HG03025 (cell line): ENCODE data around the gene NAPG.
A peak's percentile ranks its signal among the peaks of the same experiment; 100 is the strongest.
"Not testable (repeated sequence)": the region's sequence is repeated elsewhere in the genome, so short reads cannot be mapped to it uniquely, and the experiment has no call there.

Experiments used
- ATAC-seq: cut with Tn5 transposase; IDR thresholded peaks from one replicate; pipeline ENCODE4 v1.9.1; 2021; ENCODE audit warnings: mild to moderate bottlenecking, moderate library complexity; ENCODE audit not compliant: unreplicated experiment, low FRiP score

Gene NAPG

GRCh38 chr18:10511236-10511635, 14.6 kb upstream of the NAPG start:
- ATAC-seq: no peak

DNA sequence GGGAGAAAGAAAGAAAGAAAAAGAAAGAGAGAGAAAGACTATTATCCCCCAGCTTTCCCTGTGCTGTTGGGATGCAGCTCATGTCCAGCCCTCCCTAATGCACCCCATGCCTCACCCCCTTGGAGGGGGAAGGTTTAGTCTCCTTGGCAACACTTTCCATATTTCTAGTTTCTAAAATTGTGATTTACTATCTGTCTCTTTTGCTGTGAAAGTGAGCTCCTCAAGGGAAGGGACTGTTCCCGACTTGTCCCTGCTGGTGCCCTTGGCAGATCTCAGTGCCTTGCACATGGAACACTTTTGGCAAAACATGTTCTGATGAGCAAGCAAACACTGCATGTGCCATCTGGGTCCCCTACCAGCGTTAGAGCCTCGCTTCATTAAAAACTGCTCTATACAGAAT, 11.7 kb upstream of the NAPG start:
- no peak for ATAC-seq

DNA sequence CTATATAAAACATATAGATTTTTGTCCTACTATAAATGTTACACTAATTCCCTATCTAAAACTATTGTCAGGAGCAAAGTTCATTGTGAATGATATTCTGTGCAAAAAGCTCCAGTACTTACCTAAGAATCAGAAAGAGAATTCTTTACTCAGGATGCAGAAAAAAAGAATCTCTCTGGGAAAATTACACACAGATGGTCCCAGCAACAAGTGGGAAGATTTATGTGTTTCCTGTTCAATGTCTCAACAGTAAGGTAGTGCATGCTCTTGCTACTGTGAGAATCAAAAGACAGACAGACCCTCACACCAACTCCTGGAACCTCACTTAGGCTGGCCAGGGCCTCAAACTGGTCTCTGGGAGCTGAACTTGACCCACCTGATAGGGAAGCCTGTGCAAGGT, 11.2 kb upstream of the NAPG start:
- no peak for ATAC-seq

GRCh38 chr18:10515456-10515855, 10.4 kb upstream of the NAPG start:
- no peak for ATAC-seq

DNA sequence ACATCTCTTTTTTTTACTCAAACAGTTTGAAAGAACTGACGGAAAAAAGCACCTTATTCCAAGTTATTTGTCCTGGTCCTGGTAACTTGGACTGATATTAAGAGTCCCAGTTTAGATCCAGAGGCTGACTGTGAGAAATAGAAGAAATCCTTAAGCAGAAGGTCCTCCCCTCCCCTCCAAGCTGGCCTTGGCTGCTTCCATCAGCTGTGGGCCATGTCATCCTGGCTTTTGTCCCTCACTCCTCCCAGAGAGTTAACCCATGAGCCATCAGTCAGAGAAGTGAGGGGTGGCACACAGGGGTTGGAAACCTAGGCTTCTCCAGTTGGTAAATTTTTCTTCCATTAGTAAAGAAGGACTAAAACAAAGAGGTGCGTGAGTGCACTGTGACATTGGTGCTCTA, 9.7 kb upstream of the NAPG start:
- ATAC-seq: no peak

GRCh38 chr18:10518595-10519255, 7.1 kb upstream of the NAPG start:
- ATAC-seq: no peak

DNA sequence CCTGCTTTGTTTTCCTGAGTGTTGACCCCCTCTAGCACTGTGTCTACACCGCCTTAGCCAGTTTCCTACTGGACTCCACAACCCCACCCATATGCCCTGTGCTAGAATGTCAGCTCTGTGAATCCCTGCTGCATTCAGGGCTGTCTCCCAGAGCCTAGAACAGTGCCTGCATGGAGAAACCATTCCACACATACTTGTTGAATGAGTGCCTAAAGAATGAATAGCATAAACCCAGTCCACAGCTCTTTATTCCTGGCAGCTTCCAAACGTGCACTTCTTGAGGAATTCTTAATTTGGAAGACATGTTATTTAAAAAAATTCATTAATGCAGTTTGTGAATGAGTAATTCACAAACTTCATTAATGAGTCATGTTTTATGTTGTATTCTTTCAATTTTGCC, 6.5 kb upstream of the NAPG start:
- ATAC-seq: no peak

- ATAC-seq: no peak
These were observed 5.6 kb upstream of the NAPG start for GRCh38 chr18:10519999-10520935.

GRCh38 chr18:10521566-10521965, 4.3 kb upstream of the NAPG start:
- no peak for ATAC-seq

DNA sequence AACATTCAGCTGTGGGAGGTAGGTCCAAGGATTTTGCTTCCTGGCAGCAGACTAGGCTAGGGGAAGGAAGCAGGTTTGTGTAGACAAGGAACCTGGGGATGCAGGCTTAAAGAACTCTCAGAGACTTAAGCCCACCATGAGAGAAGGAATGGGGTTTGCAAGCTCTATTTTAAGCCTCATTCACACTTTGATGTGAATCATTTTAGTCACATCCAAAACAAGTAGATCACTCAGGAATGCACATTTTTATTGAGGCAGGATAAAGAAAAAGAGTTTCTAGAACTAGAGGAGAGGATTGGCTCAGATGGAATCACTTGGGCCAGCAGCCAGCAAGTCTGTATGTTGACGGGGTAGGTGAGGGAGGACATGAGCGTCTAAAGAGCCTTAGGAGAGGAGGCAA, 3.3 kb upstream of the NAPG start:
- ATAC-seq: no peak

DNA sequence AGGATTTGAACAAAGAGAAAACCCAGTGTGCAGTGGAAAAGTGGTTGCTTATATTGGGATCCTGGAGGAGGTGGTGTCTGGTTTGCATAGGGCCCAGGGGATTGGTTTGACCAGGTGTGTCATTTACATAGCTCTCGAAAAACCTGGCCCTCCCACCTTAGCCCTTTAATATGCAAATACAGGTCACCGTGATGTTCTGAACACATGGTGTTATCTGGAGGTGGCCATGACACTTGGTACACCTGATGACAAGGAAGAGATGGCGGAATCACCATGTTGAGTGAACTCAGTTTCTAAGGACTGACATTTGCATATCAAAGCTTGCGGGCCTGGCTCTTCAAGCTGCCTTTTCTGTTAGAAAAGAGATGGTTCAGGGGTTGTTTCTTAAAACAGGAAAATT, 2.3 kb upstream of the NAPG start:
- ATAC-seq: no peak

DNA sequence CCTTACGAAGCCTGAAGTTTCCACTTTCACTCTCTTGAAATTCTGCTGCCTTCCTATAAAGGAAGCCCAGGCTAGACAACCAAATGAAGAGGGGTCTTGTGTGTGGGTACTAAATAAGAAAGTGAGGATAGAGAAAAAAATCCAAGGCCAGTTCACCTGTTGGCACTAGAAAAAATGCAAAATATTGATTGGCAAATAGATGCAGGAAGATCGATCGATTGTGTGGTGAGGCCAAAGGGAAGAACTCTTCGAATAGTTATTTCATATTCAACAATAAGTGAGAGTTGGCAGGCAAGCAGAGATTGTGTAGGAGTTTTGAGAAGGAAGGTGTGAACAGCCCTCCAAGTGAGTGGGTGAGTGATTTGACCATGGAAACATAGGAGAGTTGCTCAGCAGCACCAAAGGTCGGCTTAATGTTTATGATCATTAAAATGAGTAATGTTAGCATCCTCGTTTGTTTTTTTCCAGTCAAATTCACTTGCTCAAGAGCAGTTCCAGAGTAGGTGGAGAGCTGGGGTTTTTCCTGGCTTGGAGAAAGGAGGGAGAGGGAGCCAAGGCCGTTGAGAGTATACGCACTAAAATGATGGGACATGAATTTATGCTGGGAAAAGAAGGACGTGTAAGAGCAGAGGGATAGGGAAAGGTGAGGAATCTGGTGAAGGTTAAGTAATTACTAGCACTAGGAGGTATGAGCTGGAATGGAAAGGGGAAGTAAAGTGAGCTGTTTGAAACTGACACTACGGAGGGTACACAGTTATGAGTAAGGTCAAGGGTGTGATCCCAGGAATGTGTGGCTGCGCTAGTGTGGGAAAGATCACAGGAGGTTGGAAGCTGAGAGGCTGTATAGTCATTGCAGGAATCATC, 1.1 kb upstream of the NAPG start:
- no peak for ATAC-seq

- ATAC-seq: no peak
These were observed 496 bp upstream of the NAPG start for GRCh38 chr18:10525371-10525691.

DNA sequence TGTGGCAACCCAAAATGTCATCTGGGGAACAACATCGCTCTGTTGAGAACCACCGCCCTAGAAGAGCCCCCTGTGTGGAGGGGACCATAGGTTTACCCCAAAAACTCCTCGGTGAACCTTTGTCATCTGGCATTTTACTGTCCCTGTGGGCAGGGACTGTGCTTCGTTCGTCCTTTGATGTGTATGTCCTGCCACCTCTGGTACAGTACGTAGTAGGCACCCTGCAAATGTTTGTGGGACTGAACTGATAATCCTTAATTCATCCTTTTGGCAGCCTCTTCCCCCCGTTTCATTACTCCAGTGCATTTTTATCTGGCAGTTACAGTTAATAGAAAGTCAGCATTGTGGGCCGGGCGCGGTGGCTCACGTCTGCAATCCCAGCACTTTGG, 728 bp downstream of the NAPG start:
- ATAC-seq: peak; percentile 5

GRCh38 chr18:10528439-10528838, 2.6 kb downstream of the NAPG start:
- no peak for ATAC-seq

DNA sequence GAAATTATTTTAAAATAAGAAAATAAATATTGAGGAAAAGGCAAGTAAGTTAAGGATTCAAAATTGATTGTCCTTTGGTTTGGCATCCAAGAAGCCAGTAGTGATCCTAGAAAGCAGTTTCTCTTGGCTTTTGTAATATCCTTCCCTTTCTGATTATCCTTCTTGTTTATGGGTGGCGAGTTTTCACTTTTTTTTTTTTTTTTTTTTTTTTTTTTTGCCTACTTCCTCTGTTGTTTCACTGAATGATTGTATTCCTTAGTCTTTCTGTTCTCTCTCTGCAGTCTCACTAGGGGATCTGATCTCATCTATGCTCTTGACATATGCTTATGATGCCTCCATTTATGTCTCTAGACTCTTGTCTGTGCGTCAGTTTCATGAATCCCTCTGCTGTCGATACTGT, 4.2 kb downstream of the NAPG start:
- ATAC-seq: no peak

DNA sequence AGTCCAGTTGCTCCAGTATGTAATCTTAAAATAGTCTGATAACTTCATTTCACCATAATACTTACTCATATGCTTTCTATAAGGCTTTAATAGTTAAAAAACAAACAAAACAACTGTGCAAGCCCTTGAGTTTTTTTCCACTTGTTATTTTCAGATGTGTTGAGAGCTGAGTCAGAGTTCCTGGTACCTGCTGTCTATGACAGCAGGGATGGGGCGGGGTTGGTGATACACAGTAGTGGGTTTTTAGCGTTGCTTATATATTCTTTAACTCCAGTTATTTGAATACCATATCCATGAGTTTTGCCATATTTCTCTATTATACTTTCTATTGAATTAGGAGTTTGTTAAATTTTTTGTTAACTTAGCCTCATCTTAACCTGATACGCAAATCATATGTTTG, 5.0 kb downstream of the NAPG start:
- ATAC-seq: no peak

- no peak for ATAC-seq
These were observed 7.3 kb downstream of the NAPG start for GRCh38 chr18:10533111-10533510.

DNA sequence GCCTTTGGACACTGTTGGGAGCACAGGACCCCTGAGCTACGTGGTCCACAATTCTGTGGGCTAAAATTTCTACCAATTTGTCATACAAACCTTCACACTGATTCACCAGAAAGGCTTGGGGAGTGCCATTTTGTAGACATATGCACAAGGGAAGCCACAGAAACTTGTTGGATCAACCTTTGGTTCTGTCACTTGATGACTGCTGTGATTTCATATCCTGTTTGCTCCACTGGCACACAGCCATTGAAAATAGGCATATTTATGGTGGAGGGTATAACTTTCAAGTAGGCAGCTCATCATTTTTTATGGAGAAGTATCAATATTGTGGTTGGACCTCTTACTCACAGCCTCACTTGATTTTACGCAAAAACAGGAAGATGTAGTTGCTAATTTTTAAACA, 10.5 kb downstream of the NAPG start:
- ATAC-seq: no peak

GRCh38 chr18:10537765-10538164, 11.9 kb downstream of the NAPG start:
- ATAC-seq: no peak

DNA sequence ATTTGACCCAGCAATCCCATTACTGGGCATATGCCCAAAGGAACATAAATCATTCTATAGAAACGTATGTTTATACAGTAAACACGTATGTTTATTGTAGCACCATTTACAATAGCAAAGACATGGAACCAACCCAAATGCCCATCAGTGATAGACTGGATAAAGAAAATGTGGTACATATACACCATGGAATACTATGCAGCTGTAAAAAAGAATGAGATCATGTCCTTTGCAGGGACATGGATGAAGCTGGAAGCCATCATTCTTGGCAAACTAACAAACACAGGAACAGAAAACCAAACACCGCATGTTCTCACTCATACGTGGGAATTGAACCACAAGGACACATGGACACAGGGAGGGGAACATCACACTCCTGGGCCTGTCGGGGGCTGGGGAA, 13.3 kb downstream of the NAPG start:
- not testable (repeated sequence) for ATAC-seq
